AG04450 (cell line): ENCODE data around the gene BZW2. TPM values are rescaled to one million over a fixed set of nuclear protein-coding genes. Genes with fewer than 3 reads are reported as not detected.

Experiments used
- CTCF ChIA-PET: fragments of 300-600, 350-600 bp; formaldehyde crosslinking; extraction: SDS; loops from one replicate; lab custom pipeline; 2022; ENCODE audit warnings: antibody characterized with exemption, inconsistent platforms; lab: Charles Lee
- POLR2A ChIA-PET: fragments of 350-600 bp; formaldehyde crosslinking; extraction: SDS; loops from one replicate; lab custom pipeline; 2021; ENCODE audit warnings: antibody characterized with exemption, inconsistent platforms; lab: Yijun Ruan, JAX
- DNase-seq: peaks from one replicate; pipeline ENCODE4 v3.0.0-alpha.2; 2011; ENCODE audit warnings: low read depth, low spot score
- H3K27ac ChIP-seq: one replicate; pipeline ENCODE4 v1.5.1; 2012; ENCODE audit warnings: low read depth, low read length, control low read depth
- H3K27me3 ChIP-seq: one replicate; pipeline ENCODE4 v1.6.0; 2012; ENCODE audit warnings: low read length; ENCODE audit not compliant: control insufficient read depth, insufficient read depth
- H3K4me3 ChIP-seq: 2 replicates; pipeline ENCODE4 v1.5.1; 2011; ENCODE audit warnings: mild to moderate bottlenecking, low read depth, low read length, control low read depth
- H3K9me3 ChIP-seq: 2 replicates; pipeline ENCODE4 v1.5.1; 2012; ENCODE audit warnings: low read length; ENCODE audit not compliant: control insufficient read depth, insufficient read depth
- polyA plus RNA-seq: library from polyadenylated mRNA; depleted of rRNA; stranded (reverse); fragments of >200 nt; gene quantifications from 2 replicates; pipeline ENCODE4 v1.2.3, GENCODE V29; 2011
- TF ChIP-seq, protein P1 (sequence below): IDR thresholded peaks from 2 replicates; pipeline ENCODE4 v1.5.1; 2011; ENCODE audit warnings: low read depth, low read length, control low read depth, inconsistent platforms

Gene BZW2
- polyA plus RNA-seq, 1 experiment: 84.4 TPM

GRCh38 chr7:16644157-16644556, 1.8 kb upstream of the BZW2 start:
- H3K9me3 ChIP-seq: no peaks in the 10 kb centered on the region
- H3K27ac ChIP-seq: no peak overlapping the region
- CTCF ChIA-PET: no interaction called here
- no peak for DNase-seq
- POLR2A ChIA-PET: interaction anchor here (0.6 kb wide), 2 partner anchors 10 to 40 kb away, joined by 3 to 5 read pairs; no protein-coding TSS in a partner anchor
- TF ChIP-seq, protein P1, sequence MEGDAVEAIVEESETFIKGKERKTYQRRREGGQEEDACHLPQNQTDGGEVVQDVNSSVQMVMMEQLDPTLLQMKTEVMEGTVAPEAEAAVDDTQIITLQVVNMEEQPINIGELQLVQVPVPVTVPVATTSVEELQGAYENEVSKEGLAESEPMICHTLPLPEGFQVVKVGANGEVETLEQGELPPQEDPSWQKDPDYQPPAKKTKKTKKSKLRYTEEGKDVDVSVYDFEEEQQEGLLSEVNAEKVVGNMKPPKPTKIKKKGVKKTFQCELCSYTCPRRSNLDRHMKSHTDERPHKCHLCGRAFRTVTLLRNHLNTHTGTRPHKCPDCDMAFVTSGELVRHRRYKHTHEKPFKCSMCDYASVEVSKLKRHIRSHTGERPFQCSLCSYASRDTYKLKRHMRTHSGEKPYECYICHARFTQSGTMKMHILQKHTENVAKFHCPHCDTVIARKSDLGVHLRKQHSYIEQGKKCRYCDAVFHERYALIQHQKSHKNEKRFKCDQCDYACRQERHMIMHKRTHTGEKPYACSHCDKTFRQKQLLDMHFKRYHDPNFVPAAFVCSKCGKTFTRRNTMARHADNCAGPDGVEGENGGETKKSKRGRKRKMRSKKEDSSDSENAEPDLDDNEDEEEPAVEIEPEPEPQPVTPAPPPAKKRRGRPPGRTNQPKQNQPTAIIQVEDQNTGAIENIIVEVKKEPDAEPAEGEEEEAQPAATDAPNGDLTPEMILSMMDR: no peak
- peak overlapping the region; percentile 84 for H3K4me3 ChIP-seq
- no peaks in the 10 kb centered on the region for H3K27me3 ChIP-seq

- CTCF ChIA-PET: no interaction called here
- POLR2A ChIA-PET: interaction anchor here (0.6 to 2.2 kb wide), 10 partner anchors 8 to 224 kb away, joined by 3 to 13 read pairs (median 6); partner anchors contain the start of gene CRPPA
- Histone ChIP-seq H3K9me3 (no peaks in the 10 kb centered on the region), H3K4me3 (peak overlapping the region; percentile 84), H3K27ac (peak overlapping the region; percentile 63), H3K27me3 (no peaks in the 10 kb centered on the region)
- no peak for DNase-seq
- TF ChIP-seq, protein P1: no peak
These were observed 1.1 kb upstream of the BZW2 start for GRCh38 chr7:16644636-16645592.

- POLR2A ChIA-PET: interaction anchor here (0.7 to 2.2 kb wide), 7 partner anchors 10 to 62 kb away, joined by 3 to 13 read pairs (median 5); no protein-coding TSS in a partner anchor
- DNase-seq: no peak
These were observed 591 bp downstream of the BZW2 start for GRCh38 chr7:16646472-16647072.

GRCh38 chr7:16647435-16647960, 1.5 kb downstream of the BZW2 start:
- Histone ChIP-seq H3K27ac (no peak overlapping the region), H3K9me3 (no peaks in the 10 kb centered on the region), H3K27me3 (no peaks in the 10 kb centered on the region), H3K4me3 (peak overlapping the region; percentile 91)
- TF ChIP-seq, protein P1: no peak
- DNase-seq: no peak
- ChIA-PET CTCF (interaction anchor here (0.9 kb wide), 1 partner anchor 9 kb away, joined by 3 read pairs; no protein-coding TSS in a partner anchor), POLR2A (interaction anchor here (1.4 to 2.2 kb wide), 3 partner anchors 11 to 22 kb away, joined by 3 to 11 read pairs (median 8); no protein-coding TSS in a partner anchor)

More at GRCh38 chr7:16646472-16647072, 591 bp downstream of the BZW2 start:
- TF ChIP-seq, protein P1: no peak
- H3K4me3 ChIP-seq: peak overlapping the region; percentile 91
- peak overlapping the region; percentile 90 for H3K27ac ChIP-seq
- CTCF ChIA-PET: interaction anchor here (1.1 kb wide), 1 partner anchor 22 kb away, joined by 3 read pairs; no protein-coding TSS in a partner anchor
- no peaks in the 10 kb centered on the region for H3K27me3 ChIP-seq
- no peaks in the 10 kb centered on the region for H3K9me3 ChIP-seq
